GM23338 (cell line): ENCODE results near the gene BSCL2. TPM values are rescaled to one million over a fixed set of nuclear protein-coding genes. Genes with fewer than 3 reads are reported as not detected.

Source experiments
- ATAC-seq: fragments of 200-7000 bp; cut with Tn5 transposase; 3 replicates; pipeline ENCODE4 v1.9.1; 2020
- DNase-seq: peaks from one replicate; pipeline ENCODE4 v3.0.0-alpha.2; 2015; ENCODE audit warnings: low spot score
- H2AFZ ChIP-seq: fragments of 200-600 bp; sonication (generic); 2 replicates; pipeline ENCODE4 v1.8.0; 2016; ENCODE audit warnings: antibody characterized with exemption, mild to moderate bottlenecking, moderate library complexity
- H3F3A ChIP-seq: fragments of 200-600 bp; sonication (generic); replicated peaks from 2 replicates; pipeline ENCODE4 v1.8.0; 2017; ENCODE audit warnings: antibody characterized with exemption, mixed run types, low read depth
- H3K27ac ChIP-seq: fragments of 200-600 bp; sonication (generic); 2 replicates; pipeline ENCODE4 v1.6.1; 2016; ENCODE audit warnings: low read depth
- H3K27me3 ChIP-seq: fragments of 200-600 bp; sonication (generic); 2 replicates; pipeline ENCODE4 v1.8.0; 2016; ENCODE audit warnings: mild to moderate bottlenecking, mixed run types, moderate library complexity; ENCODE audit not compliant: insufficient read depth
- H3K36me3 ChIP-seq: fragments of 200-600 bp; sonication (generic); 2 replicates; pipeline ENCODE4 v1.8.0; 2016; ENCODE audit warnings: mild to moderate bottlenecking; ENCODE audit not compliant: insufficient read depth
- H3K4me1 ChIP-seq: fragments of 200-600 bp; sonication (generic); 2 replicates; pipeline ENCODE4 v1.8.0; 2016; ENCODE audit warnings: mild to moderate bottlenecking, moderate library complexity; ENCODE audit not compliant: insufficient read depth
- H3K4me2 ChIP-seq: fragments of 200-600 bp; sonication (generic); 2 replicates; pipeline ENCODE4 v1.7.1; 2017; ENCODE audit warnings: mixed run types
- H3K4me3 ChIP-seq: fragments of 200-600 bp; sonication (generic); 2 replicates; pipeline ENCODE4 v1.6.1; 2016; ENCODE audit warnings: mixed run types
- H3K79me2 ChIP-seq: fragments of 200-600 bp; sonication (generic); replicated peaks from 2 replicates; pipeline ENCODE4 v1.8.0; 2017; ENCODE audit warnings: mild to moderate bottlenecking; ENCODE audit not compliant: insufficient read depth
- H3K9me2 ChIP-seq: fragments of 200-600 bp; sonication (generic); 2 replicates; pipeline ENCODE4 v1.8.0; 2017; ENCODE audit not compliant: insufficient read depth
- H4K20me1 ChIP-seq: fragments of 200-600 bp; sonication (generic); replicated peaks from 2 replicates; pipeline ENCODE4 v1.8.0; 2017; ENCODE audit warnings: mild to moderate bottlenecking; ENCODE audit not compliant: insufficient read depth
- H3K27ac Mint-ChIP-seq: 2 replicates; pipeline ENCODE4 v1.8.0; 2020; ENCODE audit warnings: inconsistent platforms, mild to moderate bottlenecking, moderate library complexity, mixed read lengths
- H3K27me3 Mint-ChIP-seq: 3 replicates; pipeline ENCODE4 v1.8.0; 2022; ENCODE audit warnings: low read depth, mild to moderate bottlenecking, moderate library complexity, mixed read lengths, inconsistent platforms; ENCODE audit not compliant: insufficient read depth, poor library complexity
- H3K36me3 Mint-ChIP-seq: 3 replicates; pipeline ENCODE4 v1.8.0; 2021; ENCODE audit warnings: low read depth, mild to moderate bottlenecking, inconsistent platforms, moderate library complexity, mixed read lengths
- H3K4me1 Mint-ChIP-seq: 3 replicates; pipeline ENCODE4 v1.8.0; 2020; ENCODE audit warnings: mild to moderate bottlenecking, inconsistent platforms, mixed read lengths
- H3K4me3 Mint-ChIP-seq: 3 replicates; pipeline ENCODE4 v1.8.0; 2021; ENCODE audit warnings: moderate library complexity, mild to moderate bottlenecking, inconsistent platforms, mixed read lengths
- H3K9me3 Mint-ChIP-seq: 3 replicates; pipeline ENCODE4 v1.8.0; 2020; ENCODE audit warnings: moderate library complexity, mild to moderate bottlenecking, inconsistent platforms, mixed read lengths
- ETS1 ChIP-seq: IDR thresholded peaks from 2 replicates; pipeline ENCODE4 v1.6.1; 2016; ENCODE audit warnings: antibody characterized with exemption
- EZH2 ChIP-seq: fragments of 200-600 bp; sonication (generic); IDR thresholded peaks from one replicate; pipeline ENCODE4 v1.8.0; 2017; ENCODE audit warnings: antibody characterized with exemption, mild to moderate bottlenecking, low read depth; ENCODE audit not compliant: unreplicated experiment
- EZH2phosphoT487 ChIP-seq: fragments of 200-600 bp; sonication (generic); IDR thresholded peaks from one replicate; pipeline ENCODE4 v1.8.1; 2018; ENCODE audit warnings: antibody characterized with exemption; ENCODE audit not compliant: unreplicated experiment
- JUNB ChIP-seq: IDR thresholded peaks from one replicate; pipeline ENCODE4 v1.6.1; 2016; ENCODE audit warnings: antibody characterized with exemption; ENCODE audit not compliant: unreplicated experiment
- NANOG ChIP-seq: IDR thresholded peaks from 2 replicates; pipeline ENCODE4 v1.6.1; 2016; ENCODE audit warnings: antibody characterized with exemption, borderline replicate concordance
- POLR2AphosphoS5 ChIP-seq: IDR thresholded peaks from 2 replicates; pipeline ENCODE4 v1.6.1; 2016; ENCODE audit warnings: antibody characterized with exemption, low read depth
- REST ChIP-seq: IDR thresholded peaks from one replicate; pipeline ENCODE4 v1.6.1; 2018; ENCODE audit warnings: antibody characterized with exemption; ENCODE audit not compliant: unreplicated experiment
- STAT1 ChIP-seq: IDR thresholded peaks from one replicate; pipeline ENCODE4 v1.6.1; 2016; ENCODE audit warnings: antibody characterized with exemption; ENCODE audit not compliant: unreplicated experiment
- ZNF114 ChIP-seq: fragments of 250-450 bp; sonication (Bioruptor Pico); IDR thresholded peaks from 2 replicates; pipeline ENCODE4 v1.5.0; 2020; ENCODE audit warnings: mild to moderate bottlenecking, moderate library complexity
- ZNF331 ChIP-seq: fragments of 250-450 bp; sonication (Bioruptor Pico); IDR thresholded peaks from 2 replicates; pipeline ENCODE4 v1.5.0; 2020; ENCODE audit warnings: low read depth, mild to moderate bottlenecking, moderate library complexity
- ZNF462 ChIP-seq: fragments of 250-450 bp; sonication (Bioruptor Pico); IDR thresholded peaks from 2 replicates; pipeline ENCODE4 v1.5.0; 2020; ENCODE audit warnings: mild to moderate bottlenecking, moderate library complexity
- polyA plus RNA-seq: library from polyadenylated mRNA; unstranded; fragments of >200 nt; fragmentation: Nextera tagmentation; extraction: Ambion mirVana; gene quantifications from 2 replicates; pipeline ENCODE4 v1.2.1, GENCODE V29; 2016
- total RNA-seq: library from RNA; depleted of rRNA; stranded (reverse); fragments of >200 nt; shearing (Covaris generic); gene quantifications from 2 replicates; pipeline ENCODE4 v1.2.3, GENCODE V29; 2014

The BSCL2 gene
- total and polyA plus RNA-seq, 2 experiments from 2014 or later = 60.2 to 81.7 TPM

GRCh38 chr11:62708793-62709192, 1.6 kb upstream of the BSCL2 start:
- no peaks in the 10 kb centered on the region for H3K9me2 ChIP-seq
- Mint-ChIP-seq H3K4me3 (peak overlapping the region; percentile 92), H3K36me3 (peaks cover 47% of the 10 kb centered on the region), H3K27me3 (peaks cover 27% of the 10 kb centered on the region), H3K27ac (peak overlapping the region; percentile 97), H3K4me1 (peaks cover 47% of the 10 kb centered on the region), H3K9me3 (no peaks in the 10 kb centered on the region)
- peak overlapping the region; percentile 95 for H3K4me2 ChIP-seq
- DNase-seq (peak; percentile 56), ATAC-seq (peak; percentile 14)
- no peaks in the 10 kb centered on the region; the same call in 1 of the 2 replicates for H4K20me1 ChIP-seq
- TF ChIP-seq ZNF462 (no peak), EZH2phosphoT487 (no peak), ZNF331 (CRISPR knock-in tag) (no peak), EZH2 (no peak), ZNF114 (no peak), ETS1 (no peak), NANOG (no peak), POLR2AphosphoS5 (no peak), STAT1 (no peak), REST (no peak), JUNB (no peak)
- peaks cover 9% of the 10 kb centered on the region for H3K79me2 ChIP-seq
- H3K36me3 ChIP-seq = peaks cover 27% of the 10 kb centered on the region
- H3F3A ChIP-seq = peaks cover 68% of the 10 kb centered on the region
- peak overlapping the region; percentile 93 for H2AFZ ChIP-seq
- no peaks in the 10 kb centered on the region for H3K27me3 ChIP-seq
- H3K4me1 ChIP-seq = peaks cover 31% of the 10 kb centered on the region
- H3K4me3 ChIP-seq = peak overlapping the region; percentile 82
- H3K27ac ChIP-seq = peak overlapping the region; percentile 98; the same call in 1 of the 2 replicates
